WTC11 (cell line): ENCODE data around the gene CHST5.

ENCODE experiments used
- CTCF ChIP-seq: fragments of 200-600 bp; IDR thresholded peaks from 2 replicates; pipeline ENCODE4 v1.8.0; 2022; ENCODE audit warnings: antibody characterized with exemption
- NFYB ChIP-seq: sonication (generic); formaldehyde crosslinking; conservative IDR thresholded peaks from 2 replicates; pipeline ENCODE4 v1.8.0; 2022; ENCODE audit warnings: low read depth, missing genetic modification reagents
- PREB ChIP-seq: sonication (generic); formaldehyde crosslinking; IDR thresholded peaks from 2 replicates; pipeline ENCODE4 v1.8.1; 2022; ENCODE audit warnings: mild to moderate bottlenecking, missing genetic modification reagents, moderate library complexity, borderline replicate concordance
- ZBTB21 ChIP-seq: sonication (generic); formaldehyde crosslinking; IDR thresholded peaks from 2 replicates; pipeline ENCODE4 v1.8.1; 2023; ENCODE audit warnings: mild to moderate bottlenecking, missing genetic modification reagents, borderline replicate concordance

GRCh38 chr16:75558846-75559401 lies 23.0 kb upstream of the CHST5 start:
- no peak for TF ChIP-seq CTCF
- TF ChIP-seq NFYB (CRISPR knock-in tag) = no peak
- no peak for TF ChIP-seq ZBTB21 (CRISPR knock-in tag)
- TF ChIP-seq PREB (CRISPR knock-in tag) = no peak
